Gastroesophageal sphincter (tissue), 4 donors: ENCODE measurements around the gene ADO. TPM values are rescaled to one million over a fixed set of nuclear protein-coding genes. Genes with fewer than 3 reads are reported as not detected.

Experiments
- ATAC-seq: fragments of 150-250 bp; one replicate; pipeline ENCODE4 v1.9.1; 2016; ENCODE audit warnings: mild to moderate bottlenecking, moderate library complexity
- H3K27ac ChIP-seq, 4 donors: fragments of 200-600 bp; sonication (generic) in 3 of 4; 1 replicate in 3 of 4; 2 replicates in 1 of 4; pipeline ENCODE4 v1.5.1; 2016 to 2019
- H3K27me3 ChIP-seq: fragments of 200-600 bp; sonication (generic); one replicate; pipeline ENCODE4 v1.5.1; 2019
- H3K36me3 ChIP-seq, 2 donors: fragments of 200-600 bp; sonication (generic); one replicate each; pipeline ENCODE4 v1.5.1; 2019; ENCODE audit warnings: control low read depth in 1 of 2
- H3K4me1 ChIP-seq, 3 donors: fragments of 200-600 bp; sonication (generic); 1 replicate in 2 of 3; 2 replicates in 1 of 3; pipeline ENCODE4 v1.5.1; 2016 to 2019; ENCODE audit warnings: control low read depth in 2 of 3
- H3K4me3 ChIP-seq, 2 donors: fragments of 200-600 bp; sonication (generic); one replicate each; pipeline ENCODE4 v1.5.1; 2019; ENCODE audit warnings: mild to moderate bottlenecking in 1 of 2, moderate library complexity in 1 of 2
- H3K9me3 ChIP-seq, 3 donors: fragments of 200-600 bp; sonication (generic); one replicate each; pipeline ENCODE4 v1.5.1; 2017 to 2019; ENCODE audit warnings: control low read depth in 2 of 3
- EP300 ChIP-seq: sonication (generic); formaldehyde crosslinking; IDR thresholded peaks from one replicate; pipeline ENCODE4 v1.6.1; 2017; ENCODE audit warnings: antibody characterized with exemption, mild to moderate bottlenecking
- POLR2A ChIP-seq, 2 donors: fragments of 450-650 bp; IDR thresholded peaks; one replicate each; pipeline ENCODE4 v1.6.1; 2017; ENCODE audit warnings: antibody characterized with exemption in 2 of 2, mild to moderate bottlenecking in 2 of 2, moderate library complexity in 1 of 2
- POLR2AphosphoS5 ChIP-seq: sonication (generic); formaldehyde crosslinking; IDR thresholded peaks from one replicate; pipeline ENCODE4 v1.6.1; 2017; ENCODE audit warnings: antibody characterized with exemption
- WGBS, 2 donors: methylation state at CpG; one replicate each; pipeline ENCODE4 v1.1.5; 2018; ENCODE audit warnings: low coverage in 1 of 2; 5-methylcytosine and 5-hydroxymethylcytosine counted together
- total RNA-seq, 4 donors: library from RNA; depleted of rRNA; stranded (reverse); fragments of >200 nt; gene quantifications; one replicate each; pipeline ENCODE4 v1.1.0, GENCODE V29; 2016
- TF ChIP-seq, protein P1 (sequence below), 4 experiments: fragments of 200-600 bp in 2 of 4; fragments of 450-650 bp in 2 of 4; sonication (generic) in 1 of 4; IDR thresholded peaks; one replicate each; pipeline ENCODE4 v1.5.1; 2017 to 2019; ENCODE audit warnings: antibody characterized with exemption in 4 of 4, mild to moderate bottlenecking in 2 of 4, moderate library complexity in 2 of 4

Gene ADO
- total RNA-seq, 4 donors from 2014 or later = 20.2 to 28.9 (median 22.5) TPM

- Histone ChIP-seq H3K4me3 (no peak overlapping the region), H3K9me3 (no peaks in the 10 kb centered on the region), H3K36me3 (no peaks in the 10 kb centered on the region), H3K27ac (no peak overlapping the region), H3K4me1 (no peaks in the 10 kb centered on the region), H3K27me3 (peaks cover 23% of the 10 kb centered on the region)
- TF ChIP-seq, protein P1, sequence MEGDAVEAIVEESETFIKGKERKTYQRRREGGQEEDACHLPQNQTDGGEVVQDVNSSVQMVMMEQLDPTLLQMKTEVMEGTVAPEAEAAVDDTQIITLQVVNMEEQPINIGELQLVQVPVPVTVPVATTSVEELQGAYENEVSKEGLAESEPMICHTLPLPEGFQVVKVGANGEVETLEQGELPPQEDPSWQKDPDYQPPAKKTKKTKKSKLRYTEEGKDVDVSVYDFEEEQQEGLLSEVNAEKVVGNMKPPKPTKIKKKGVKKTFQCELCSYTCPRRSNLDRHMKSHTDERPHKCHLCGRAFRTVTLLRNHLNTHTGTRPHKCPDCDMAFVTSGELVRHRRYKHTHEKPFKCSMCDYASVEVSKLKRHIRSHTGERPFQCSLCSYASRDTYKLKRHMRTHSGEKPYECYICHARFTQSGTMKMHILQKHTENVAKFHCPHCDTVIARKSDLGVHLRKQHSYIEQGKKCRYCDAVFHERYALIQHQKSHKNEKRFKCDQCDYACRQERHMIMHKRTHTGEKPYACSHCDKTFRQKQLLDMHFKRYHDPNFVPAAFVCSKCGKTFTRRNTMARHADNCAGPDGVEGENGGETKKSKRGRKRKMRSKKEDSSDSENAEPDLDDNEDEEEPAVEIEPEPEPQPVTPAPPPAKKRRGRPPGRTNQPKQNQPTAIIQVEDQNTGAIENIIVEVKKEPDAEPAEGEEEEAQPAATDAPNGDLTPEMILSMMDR (IDR thresholded peaks at IDR 0.05) = no peak
- TF ChIP-seq POLR2AphosphoS5 (no peak), EP300 (no peak), POLR2A (IDR thresholded peaks at IDR 0.05) (no peak)
- no peak for ATAC-seq
Measured at GRCh38 chr10:62795100-62795499, 9.4 kb upstream of the ADO start.

DNA sequence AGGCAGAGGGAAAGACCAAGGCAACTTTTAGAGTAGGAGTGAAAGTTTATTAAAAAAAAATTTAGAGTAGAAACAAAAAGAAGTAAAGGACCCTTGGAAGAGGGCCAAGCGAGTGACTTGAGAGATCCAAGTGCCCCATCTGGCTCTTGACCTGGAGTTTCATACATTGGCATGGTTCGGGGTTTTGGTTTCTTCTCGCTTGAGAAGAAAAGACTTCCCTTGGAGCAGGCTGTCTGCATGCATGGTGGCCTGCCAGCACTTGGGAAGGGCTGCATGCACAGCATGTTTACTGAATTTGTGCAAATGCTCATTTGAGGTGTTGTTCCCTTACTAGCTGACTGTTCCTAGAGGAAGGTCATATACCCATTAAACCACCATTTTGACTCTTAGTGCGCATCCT, 8.8 kb upstream of the ADO start:
- Histone ChIP-seq H3K27ac (no peak overlapping the region), H3K27me3 (peaks cover 23% of the 10 kb centered on the region), H3K36me3 (no peaks in the 10 kb centered on the region), H3K9me3 (no peaks in the 10 kb centered on the region), H3K4me3 (no peak overlapping the region), H3K4me1 (no peaks in the 10 kb centered on the region)
- no peak for ATAC-seq
- WGBS, 2 donors = 69 to 90% methylated on average over 3 to 4 of the region's 4 CpGs
- TF ChIP-seq POLR2A (IDR thresholded peaks at IDR 0.05) = no peak
- TF ChIP-seq POLR2AphosphoS5 = no peak
- TF ChIP-seq, protein P1 (IDR thresholded peaks at IDR 0.05) = no peak
- TF ChIP-seq EP300 = no peak

- H3K27me3 ChIP-seq = peaks cover 23% of the 10 kb centered on the region
- WGBS, 2 donors = 68 to 82% methylated on average over 3 of the region's 3 CpGs
- TF ChIP-seq, protein P1 (IDR thresholded peaks at IDR 0.05) = no peak
- TF ChIP-seq EP300 = no peak
- no peak for TF ChIP-seq POLR2AphosphoS5
- TF ChIP-seq POLR2A (IDR thresholded peaks at IDR 0.05) = no peak
- no peaks in the 10 kb centered on the region for H3K9me3 ChIP-seq
- no peaks in the 10 kb centered on the region for H3K4me1 ChIP-seq
- no peak for ATAC-seq
- H3K36me3 ChIP-seq = no peaks in the 10 kb centered on the region
- no peak overlapping the region for H3K4me3 ChIP-seq
- H3K27ac ChIP-seq = no peak overlapping the region
Measured at GRCh38 chr10:62796896-62797295, 7.6 kb upstream of the ADO start.

GRCh38 chr10:62801871-62802270, 2.6 kb upstream of the ADO start:
- WGBS, 2 donors = 78 to 80% methylated on average over 2 to 3 of the region's 3 CpGs
- H3K4me1 ChIP-seq = peaks cover 0 to 25% (median 2%) of the 10 kb centered on the region in 3 donors
- TF ChIP-seq, protein P1 (IDR thresholded peaks at IDR 0.05) = no peak
- no peak for TF ChIP-seq POLR2AphosphoS5
- no peak for TF ChIP-seq EP300
- no peak for TF ChIP-seq POLR2A (IDR thresholded peaks at IDR 0.05)
- no peak overlapping the region for H3K4me3 ChIP-seq
- H3K36me3 ChIP-seq = no peaks in the 10 kb centered on the region
- H3K27ac ChIP-seq = no peak overlapping the region
- H3K27me3 ChIP-seq = peaks cover 19% of the 10 kb centered on the region
- no peak for ATAC-seq
- no peaks in the 10 kb centered on the region for H3K9me3 ChIP-seq

- H3K27me3 ChIP-seq = peaks cover 7% of the 10 kb centered on the region
- H3K9me3 ChIP-seq = no peaks in the 10 kb centered on the region
- H3K4me1 ChIP-seq = peaks cover 0 to 45% (median 2%) of the 10 kb centered on the region in 3 donors
- ATAC-seq = peak; percentile 35
- TF ChIP-seq, protein P1 (IDR thresholded peaks at IDR 0.05) = no peak
- peaks cover 0 to 7% of the 10 kb centered on the region in 2 donors for H3K36me3 ChIP-seq
- H3K4me3 ChIP-seq = peak overlapping the region; percentile 46 to 97
- H3K27ac ChIP-seq = peak overlapping the region; percentile 90 to 98 (median 98)
- 25 to 64% methylated on average over 1 to 11 of the region's 11 CpGs for WGBS, 2 donors
Measured at GRCh38 chr10:62803724-62804355, 680 bp upstream of the ADO start.
